BLaER1 treated with 17β-estradiol and CSF1 and Interleukin-3, amounts not matched to agents 10 nM and 100 nM (cell line): ENCODE measurements around the gene ACY1.

Experiments
- H3K27ac ChIP-seq, 11 experiments: shearing (Covaris generic); formaldehyde crosslinking; 2 replicates each; pipeline ENCODE4 v1.8.1; 2022
- H3K27me3 ChIP-seq, 11 experiments: shearing (Covaris generic); formaldehyde crosslinking; 2 replicates each; pipeline ENCODE4 v1.8.1; 2022
- H3K36me3 ChIP-seq, 11 experiments: shearing (Covaris generic); formaldehyde crosslinking; 2 replicates each; pipeline ENCODE4 v1.8.1; 2022
- H3K4me1 ChIP-seq, 10 experiments: shearing (Covaris generic); formaldehyde crosslinking; 2 replicates each; pipeline ENCODE4 v1.8.1; 2022
- H3K4me2 ChIP-seq, 11 experiments: shearing (Covaris generic); formaldehyde crosslinking; 2 replicates each; pipeline ENCODE4 v1.8.1; 2022
- H3K4me3 ChIP-seq, 10 experiments: shearing (Covaris generic); formaldehyde crosslinking; 2 replicates each; pipeline ENCODE4 v1.8.1; 2022
- H3K9ac ChIP-seq, 11 experiments: shearing (Covaris generic); formaldehyde crosslinking; 2 replicates each; pipeline ENCODE4 v1.8.1; 2022
- H3K9me3 ChIP-seq, 11 experiments: shearing (Covaris generic); formaldehyde crosslinking; replicated peaks in 1 of 11; 2 replicates each; pipeline ENCODE4 v1.8.1; 2022
- H4K20me1 ChIP-seq, 11 experiments: shearing (Covaris generic); formaldehyde crosslinking; 2 replicates each; pipeline ENCODE4 v1.8.1; 2022
- Cebpa-rat ChIP-seq, 11 experiments: shearing (Covaris generic); IDR thresholded peaks; 2 replicates each; pipeline ENCODE4 v1.8.1; 2022

ACY1 gene

DNA sequence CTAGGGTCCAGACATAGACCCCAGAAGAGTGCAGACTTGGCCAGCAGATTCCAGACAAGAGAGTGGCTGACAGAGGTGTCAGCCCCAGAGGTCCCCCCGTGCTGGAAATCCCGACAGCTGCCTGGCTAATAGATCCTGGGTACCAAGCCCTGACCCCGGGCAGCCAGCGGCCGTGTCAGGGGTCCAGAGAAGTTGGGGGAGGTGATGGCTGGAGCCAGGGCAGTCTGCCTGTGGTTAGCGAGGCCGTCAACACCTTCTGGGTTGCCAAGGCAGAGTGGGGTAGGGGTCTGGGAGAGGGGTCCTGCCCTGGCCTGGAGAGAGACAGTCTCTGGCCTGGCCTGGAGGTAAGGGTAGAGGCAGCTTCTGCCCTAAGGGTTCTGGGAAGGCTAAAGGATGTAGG lies 37.5 kb downstream of the ACY1 start:
- Histone ChIP-seq H3K4me1 (peaks cover 76 to 100% (median 100%) of the 10 kb centered on the region in 10 experiments), H3K27ac (peak overlapping the region in 10 of 11 experiments; percentile 36 to 74 (median 61); a peak in 14 of 22 replicates), H3K9me3 (no peaks in the 10 kb centered on the region), H4K20me1 (no peaks in the 10 kb centered on the region), H3K4me3 (no peak overlapping the region), H3K36me3 (no peaks in the 10 kb centered on the region), H3K4me2 (peak overlapping the region; percentile 75 to 98 (median 86)), H3K9ac (peak overlapping the region in 6 of 11 experiments; percentile 16 to 65 (median 50); a peak in 7 of 22 replicates), H3K27me3 (peaks cover 0 to 3% (median 0%) of the 10 kb centered on the region in 11 experiments; a peak in 1 of 22 replicates)
- TF ChIP-seq Cebpa-rat (IDR thresholded peaks at IDR 0.05): no peak

DNA sequence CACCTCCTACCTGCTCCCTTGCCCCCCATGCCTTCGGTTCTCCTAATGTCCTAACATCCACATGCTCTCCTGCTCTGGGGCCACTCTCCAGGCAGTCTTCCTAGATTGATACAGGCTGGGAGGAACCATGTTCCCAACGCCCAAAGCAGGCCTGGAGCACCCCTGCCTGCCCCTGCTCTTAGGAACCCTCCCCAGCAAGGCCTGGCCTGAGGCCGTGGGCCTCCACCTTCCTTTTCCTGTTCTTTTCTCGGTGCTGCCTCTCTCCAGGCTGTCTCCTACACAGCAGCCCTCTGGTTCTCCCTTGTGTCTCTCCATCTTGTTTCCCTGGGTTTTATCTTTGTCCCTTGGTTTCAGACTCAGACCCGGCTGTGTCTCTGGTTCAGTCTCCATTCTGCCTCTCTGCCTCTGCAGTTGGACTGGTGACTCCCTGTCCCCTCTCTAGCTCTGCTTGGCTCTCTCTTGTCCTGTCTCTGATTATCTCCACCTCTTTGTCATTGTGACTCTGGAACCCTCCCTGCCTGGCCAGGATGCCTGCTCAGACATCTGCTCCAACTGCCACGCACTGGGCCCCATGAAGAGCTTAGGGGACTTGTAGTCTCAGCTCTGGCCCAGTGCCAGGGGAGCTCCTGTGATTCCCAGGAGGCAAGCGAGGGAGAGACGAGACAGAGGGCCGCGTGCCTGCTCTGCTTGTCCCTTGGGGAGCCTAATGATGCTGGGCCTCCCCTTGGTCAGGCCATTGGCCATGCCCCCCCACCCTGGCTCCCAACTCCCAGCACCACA lies 38.3 kb downstream of the ACY1 start:
- H3K27me3 ChIP-seq: peaks cover 0 to 3% (median 0%) of the 10 kb centered on the region in 11 experiments; a peak in 1 of 22 replicates
- H3K9me3 ChIP-seq: no peaks in the 10 kb centered on the region
- peak overlapping the region in 10 of 11 experiments; percentile 36 to 74 (median 61); a peak in 19 of 22 replicates for H3K27ac ChIP-seq
- H3K36me3 ChIP-seq: no peaks in the 10 kb centered on the region
- no peak overlapping the region for H3K4me3 ChIP-seq
- peaks cover 76 to 99% (median 98%) of the 10 kb centered on the region in 10 experiments for H3K4me1 ChIP-seq
- peak overlapping the region; percentile 75 to 98 (median 86) for H3K4me2 ChIP-seq
- no peak for TF ChIP-seq Cebpa-rat (IDR thresholded peaks at IDR 0.05)
- no peaks in the 10 kb centered on the region for H4K20me1 ChIP-seq
- peak overlapping the region; percentile 16 to 65 (median 33); a peak in 15 of 22 replicates for H3K9ac ChIP-seq

DNA sequence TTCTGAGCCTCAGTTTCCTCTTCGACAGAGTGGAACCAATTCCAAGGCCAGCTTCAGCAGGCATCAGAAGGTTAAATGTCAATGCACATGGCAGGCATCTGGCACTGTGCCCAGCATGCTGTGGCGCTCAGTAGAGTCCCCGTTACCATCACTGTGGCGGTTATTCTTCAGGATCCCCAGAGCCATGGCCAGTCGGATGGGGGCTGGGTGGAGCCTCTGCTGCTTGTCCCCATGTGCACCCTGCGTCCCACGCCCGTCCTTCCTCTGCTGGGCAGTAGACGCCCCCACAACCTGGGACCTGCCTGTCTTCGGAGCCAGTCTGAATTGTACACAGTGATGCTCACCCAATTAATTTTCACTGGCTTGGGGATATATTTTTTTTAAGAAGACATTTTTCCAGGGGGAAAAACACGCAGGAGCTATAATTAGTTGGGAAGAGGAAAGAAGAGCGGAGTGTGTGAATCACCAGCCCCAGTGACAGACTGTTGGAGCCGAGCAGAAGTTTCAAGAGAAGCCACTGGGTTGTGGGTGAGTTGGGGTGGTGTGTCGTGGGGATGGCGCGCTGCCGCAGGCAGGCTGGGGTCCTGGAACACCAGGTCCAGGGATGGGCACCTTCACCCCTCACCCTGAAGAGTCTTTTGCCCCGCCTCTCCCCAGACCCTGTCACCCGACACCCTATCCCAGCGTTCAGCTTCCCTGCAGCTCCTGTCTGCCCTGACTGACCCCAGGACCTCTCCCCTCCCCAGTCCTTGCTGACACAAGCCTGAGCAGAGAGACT lies 39.2 kb downstream of the ACY1 start:
- Histone ChIP-seq H3K4me3 (no peak overlapping the region; a peak in 1 of 20 replicates), H4K20me1 (no peaks in the 10 kb centered on the region), H3K9ac (peak overlapping the region in 1 of 11 experiments; percentile 54; a peak in 3 of 22 replicates), H3K27ac (peak overlapping the region in 7 of 11 experiments; percentile 55 to 83 (median 63); a peak in 12 of 22 replicates), H3K36me3 (no peaks in the 10 kb centered on the region), H3K4me2 (peak overlapping the region; percentile 75 to 98 (median 86)), H3K9me3 (no peaks in the 10 kb centered on the region), H3K4me1 (peaks cover 76 to 95% (median 93%) of the 10 kb centered on the region in 10 experiments), H3K27me3 (peaks cover 0 to 3% (median 0%) of the 10 kb centered on the region in 11 experiments; a peak in 1 of 22 replicates)
- no peak for TF ChIP-seq Cebpa-rat (IDR thresholded peaks at IDR 0.05)

DNA sequence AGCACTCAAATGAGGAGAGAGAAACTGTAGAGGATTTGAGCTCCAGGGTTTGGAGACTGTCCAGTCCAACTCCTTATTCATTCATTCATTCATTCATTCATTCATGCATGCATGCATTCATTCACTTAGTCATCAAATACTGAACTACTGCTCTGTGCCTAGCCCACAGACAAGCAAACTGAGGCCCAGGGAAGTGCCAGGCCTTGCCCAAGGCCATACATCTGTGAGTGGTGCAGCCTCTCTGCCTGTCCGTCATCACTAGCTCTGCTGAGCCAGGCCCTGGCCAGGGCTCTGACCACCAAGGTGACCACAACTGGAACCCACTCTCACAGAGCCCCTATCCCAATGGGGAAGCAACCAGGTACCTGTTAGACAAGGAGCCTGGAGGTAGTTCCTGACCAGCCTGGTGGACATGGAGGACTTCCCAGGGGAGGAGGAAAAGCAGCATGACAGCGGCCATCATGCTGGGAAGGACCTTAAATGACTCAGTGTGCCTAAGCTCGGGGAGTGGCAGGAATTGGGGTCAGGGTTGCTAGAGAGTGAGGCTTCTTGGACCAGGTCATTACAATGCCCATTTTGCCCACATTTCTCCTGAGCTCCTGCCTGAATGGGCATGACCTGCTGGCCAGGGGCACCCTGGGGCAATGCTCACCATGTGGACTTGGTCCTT lies 39.9 kb downstream of the ACY1 start:
- H3K9me3 ChIP-seq: no peaks in the 10 kb centered on the region
- no peaks in the 10 kb centered on the region for H4K20me1 ChIP-seq
- H3K4me2 ChIP-seq: peak overlapping the region; percentile 75 to 98 (median 86)
- peak overlapping the region; percentile 52 to 73 (median 63); a peak in 20 of 22 replicates for H3K9ac ChIP-seq
- H3K27ac ChIP-seq: peak overlapping the region; percentile 50 to 83 (median 75); a peak in 20 of 22 replicates
- peaks cover 0 to 3% (median 0%) of the 10 kb centered on the region in 11 experiments; a peak in 1 of 22 replicates for H3K27me3 ChIP-seq
- H3K4me1 ChIP-seq: peaks cover 74 to 95% (median 90%) of the 10 kb centered on the region in 10 experiments
- TF ChIP-seq Cebpa-rat (IDR thresholded peaks at IDR 0.05): no peak
- peak overlapping the region in 2 of 10 experiments; percentile 6 to 25; a peak in 2 of 20 replicates for H3K4me3 ChIP-seq
- no peaks in the 10 kb centered on the region for H3K36me3 ChIP-seq

DNA sequence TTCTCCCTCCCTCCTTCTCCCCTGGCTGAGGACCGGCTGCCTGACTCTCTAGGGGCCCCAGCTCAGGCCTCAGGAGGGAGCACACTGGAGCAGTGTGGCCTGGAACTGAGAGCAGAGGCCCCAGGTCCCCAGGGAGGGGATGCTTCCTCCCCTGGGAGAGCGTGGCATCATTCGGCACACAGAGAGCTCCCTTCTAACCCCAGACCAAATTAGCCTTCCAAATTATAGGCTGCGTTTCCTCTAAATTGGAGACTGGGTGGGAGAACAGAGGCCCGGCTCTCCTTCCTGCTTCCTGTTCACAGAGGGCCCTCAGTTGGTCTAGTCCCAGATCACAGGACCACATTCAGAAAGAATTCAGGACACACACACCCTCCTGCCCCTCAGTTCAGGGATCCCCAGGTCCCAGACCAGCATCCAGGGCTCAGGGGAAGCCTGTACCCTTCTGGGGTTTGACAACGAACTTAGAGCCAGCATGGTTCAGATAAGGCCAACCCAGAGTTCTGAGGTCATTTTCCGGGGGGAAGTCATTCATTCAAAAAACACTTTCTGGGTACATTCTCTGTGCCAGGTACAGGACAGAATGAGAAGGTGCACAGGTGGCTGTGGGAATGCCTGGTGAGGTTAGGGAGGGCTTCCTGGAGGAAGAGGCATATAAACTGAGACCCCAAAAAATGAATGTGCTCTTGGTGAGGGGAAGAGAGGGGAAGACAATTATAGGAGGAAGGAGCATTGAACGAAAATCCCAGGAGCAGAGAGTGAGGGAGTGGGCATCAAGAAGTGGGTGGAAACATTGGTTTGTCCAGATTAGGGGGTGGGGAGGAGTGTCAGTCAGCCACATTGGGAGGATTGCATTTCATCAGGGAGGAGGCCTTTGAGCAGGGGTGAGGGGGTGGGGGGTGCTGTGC lies 40.8 kb downstream of the ACY1 start:
- no peak for TF ChIP-seq Cebpa-rat (IDR thresholded peaks at IDR 0.05)
- Histone ChIP-seq H3K4me1 (peaks cover 74 to 95% (median 90%) of the 10 kb centered on the region in 10 experiments), H3K4me2 (peak overlapping the region; percentile 75 to 98 (median 86)), H3K27me3 (no peaks in the 10 kb centered on the region), H3K9me3 (no peaks in the 10 kb centered on the region), H3K4me3 (peak overlapping the region in 3 of 10 experiments; percentile 6 to 25 (median 7); a peak in 2 of 20 replicates), H3K9ac (peak overlapping the region; percentile 52 to 73 (median 63); a peak in 21 of 22 replicates), H3K36me3 (no peaks in the 10 kb centered on the region), H4K20me1 (no peaks in the 10 kb centered on the region), H3K27ac (peak overlapping the region; percentile 50 to 83 (median 75); a peak in 21 of 22 replicates)

DNA sequence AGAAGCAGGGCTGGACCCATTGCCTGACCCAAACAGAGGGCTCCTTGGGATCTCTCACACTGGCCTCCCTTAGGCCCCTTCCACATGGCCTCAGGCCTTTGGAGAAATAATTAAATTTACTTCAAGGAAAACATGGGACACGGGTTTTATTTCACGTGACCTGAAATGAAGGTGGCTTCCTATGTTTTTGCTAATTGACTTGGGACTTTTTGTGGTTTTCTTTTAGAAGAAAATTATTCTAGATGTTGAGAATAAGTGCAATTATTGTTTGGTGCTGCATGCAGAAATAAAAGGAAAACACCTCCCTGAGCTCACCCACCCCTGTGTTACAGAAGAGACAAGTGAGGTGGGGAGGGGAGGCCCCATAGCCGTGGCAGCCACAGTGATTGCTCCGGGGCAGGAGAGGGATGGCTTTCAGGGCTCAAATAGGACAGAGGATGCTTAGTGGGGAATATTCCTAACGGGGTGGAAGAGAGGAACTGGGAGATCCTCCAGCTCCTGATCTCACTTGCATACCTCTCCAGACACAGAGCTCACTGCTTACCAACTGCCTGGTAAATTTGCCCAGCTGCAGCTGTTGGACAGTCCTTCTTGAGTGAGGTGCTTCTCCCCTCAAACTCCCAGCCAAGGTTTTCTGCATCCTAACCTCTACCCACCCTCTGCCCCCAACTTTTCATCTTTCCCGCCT lies 41.6 kb downstream of the ACY1 start:
- H3K27ac ChIP-seq: peak overlapping the region in 6 of 11 experiments; percentile 72 to 83 (median 78); a peak in 10 of 22 replicates
- H3K27me3 ChIP-seq: no peaks in the 10 kb centered on the region
- no peaks in the 10 kb centered on the region for H4K20me1 ChIP-seq
- H3K4me1 ChIP-seq: peaks cover 66 to 95% (median 87%) of the 10 kb centered on the region in 10 experiments
- no peak overlapping the region for H3K4me3 ChIP-seq
- TF ChIP-seq Cebpa-rat (IDR thresholded peaks at IDR 0.05): no peak
- H3K9ac ChIP-seq: peak overlapping the region in 4 of 11 experiments; percentile 52 to 69 (median 66); a peak in 3 of 22 replicates
- H3K9me3 ChIP-seq: no peaks in the 10 kb centered on the region
- peak overlapping the region; percentile 75 to 98 (median 86); a peak in 20 of 22 replicates for H3K4me2 ChIP-seq
- no peaks in the 10 kb centered on the region for H3K36me3 ChIP-seq

DNA sequence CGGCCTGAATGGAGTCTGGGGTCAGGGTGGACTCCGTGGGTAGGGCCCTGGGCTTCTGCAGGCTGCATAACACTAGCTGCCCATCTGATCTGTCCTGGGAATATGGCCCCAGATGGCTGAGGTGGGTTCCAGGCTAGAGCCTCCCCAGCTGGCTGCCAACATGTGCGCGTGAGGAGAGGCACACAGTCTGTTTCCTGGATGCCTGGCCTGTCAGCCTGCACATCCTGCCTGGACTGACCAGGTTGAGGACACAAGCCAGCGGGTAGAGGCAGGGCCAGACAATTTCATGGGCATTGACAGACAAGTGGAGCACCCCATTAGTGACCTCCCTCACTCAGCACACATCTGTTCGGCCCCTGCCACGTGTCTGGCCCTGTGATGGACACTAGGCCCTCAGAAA lies 42.1 kb downstream of the ACY1 start:
- Histone ChIP-seq H3K27ac (peak overlapping the region in 2 of 11 experiments; percentile 4 to 40; a peak in 3 of 22 replicates), H3K36me3 (no peaks in the 10 kb centered on the region), H3K9me3 (no peaks in the 10 kb centered on the region), H3K4me2 (peak overlapping the region; percentile 20 to 98 (median 86); a peak in 20 of 22 replicates), H3K27me3 (no peaks in the 10 kb centered on the region), H3K9ac (no peak overlapping the region), H4K20me1 (no peaks in the 10 kb centered on the region), H3K4me1 (peaks cover 61 to 94% (median 82%) of the 10 kb centered on the region in 10 experiments), H3K4me3 (no peak overlapping the region)
- TF ChIP-seq Cebpa-rat (IDR thresholded peaks at IDR 0.05): no peak
